SHP77 (cell line): Measurements from ENCODE around the gene COL5A1.
A peak's percentile ranks its signal among the peaks of the same experiment; 100 is the strongest.

Source experiments
- DNase-seq, 2 experiments: peaks; one replicate each; lab custom pipeline; 2025; lab: John Stamatoyannopoulos, UW

Gene COL5A1

GRCh38 chr9:134858051-134858841 is 216.6 kb downstream of the COL5A1 start:
- no peak for DNase-seq

GRCh38 chr9:134860510-134860909 is 218.9 kb downstream of the COL5A1 start:
- no peak for DNase-seq

- DNase-seq = no peak
These were observed 220.2 kb downstream of the COL5A1 start for GRCh38 chr9:134861595-134862334.

GRCh38 chr9:134863306-134863902 is 221.8 kb downstream of the COL5A1 start:
- no peak for DNase-seq

GRCh38 chr9:134863941-134864820 is 222.6 kb downstream of the COL5A1 start:
- no peak for DNase-seq

GRCh38 chr9:134864821-134865190 is 223.2 kb downstream of the COL5A1 start:
- no peak for DNase-seq

- no peak for DNase-seq
These were observed 226.5 kb downstream of the COL5A1 start for GRCh38 chr9:134867917-134868750.

GRCh38 chr9:134868751-134869553 is 227.3 kb downstream of the COL5A1 start:
- no peak for DNase-seq

GRCh38 chr9:134869554-134870300 is 228.1 kb downstream of the COL5A1 start:
- no peak for DNase-seq

- no peak for DNase-seq
These were observed 228.7 kb downstream of the COL5A1 start for GRCh38 chr9:134870301-134870694.

- DNase-seq = no peak
These were observed 229.4 kb downstream of the COL5A1 start for GRCh38 chr9:134870746-134871662.

- DNase-seq = no peak
These were observed 230.2 kb downstream of the COL5A1 start for GRCh38 chr9:134871697-134872340.

- DNase-seq = peak; percentile 66
These were observed 231.1 kb downstream of the COL5A1 start for GRCh38 chr9:134872482-134873231.

GRCh38 chr9:134875371-134875770 is 233.8 kb downstream of the COL5A1 start:
- no peak for DNase-seq

GRCh38 chr9:134877541-134877940 is 235.9 kb downstream of the COL5A1 start:
- no peak for DNase-seq

GRCh38 chr9:134879664-134880483 is 238.3 kb downstream of the COL5A1 start:
- DNase-seq = no peak
